ENCODE data around the gene ATP2A3. TPM values are rescaled to one million over a fixed set of nuclear protein-coding genes. Genes with fewer than 3 reads are reported as not detected.

ATP2A3 gene
- total RNA-seq, 4 donors from 2014 or later = 0.89 to 1.4 (median 0.98) TPM

DNA sequence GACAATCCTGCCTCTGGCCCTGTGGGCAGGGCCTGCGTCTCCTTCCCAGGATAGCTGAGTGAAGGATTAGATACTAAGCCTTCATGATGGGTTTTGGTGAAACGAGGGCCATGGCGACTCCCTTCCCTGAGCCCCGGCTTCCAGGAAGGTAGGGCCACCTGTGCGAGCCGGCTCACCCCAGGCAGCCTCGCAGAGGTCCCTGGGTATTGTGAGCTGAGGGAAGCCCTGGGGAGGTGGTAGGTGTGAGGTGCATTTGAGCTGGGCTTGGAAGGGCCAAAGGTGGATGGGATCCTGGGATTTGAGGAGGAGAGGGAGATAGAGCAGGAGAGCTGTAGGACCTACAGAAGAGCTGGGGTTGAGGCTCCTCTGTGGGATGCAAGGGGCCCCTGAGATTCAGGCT, 41.5 kb downstream of the ATP2A3 start:
- in situ Hi-C loops (cut with MboI; ENCODE audit: low sequenced_read_pairs in 4 of 4) = no loop called here
- TF ChIP-seq, protein P1, sequence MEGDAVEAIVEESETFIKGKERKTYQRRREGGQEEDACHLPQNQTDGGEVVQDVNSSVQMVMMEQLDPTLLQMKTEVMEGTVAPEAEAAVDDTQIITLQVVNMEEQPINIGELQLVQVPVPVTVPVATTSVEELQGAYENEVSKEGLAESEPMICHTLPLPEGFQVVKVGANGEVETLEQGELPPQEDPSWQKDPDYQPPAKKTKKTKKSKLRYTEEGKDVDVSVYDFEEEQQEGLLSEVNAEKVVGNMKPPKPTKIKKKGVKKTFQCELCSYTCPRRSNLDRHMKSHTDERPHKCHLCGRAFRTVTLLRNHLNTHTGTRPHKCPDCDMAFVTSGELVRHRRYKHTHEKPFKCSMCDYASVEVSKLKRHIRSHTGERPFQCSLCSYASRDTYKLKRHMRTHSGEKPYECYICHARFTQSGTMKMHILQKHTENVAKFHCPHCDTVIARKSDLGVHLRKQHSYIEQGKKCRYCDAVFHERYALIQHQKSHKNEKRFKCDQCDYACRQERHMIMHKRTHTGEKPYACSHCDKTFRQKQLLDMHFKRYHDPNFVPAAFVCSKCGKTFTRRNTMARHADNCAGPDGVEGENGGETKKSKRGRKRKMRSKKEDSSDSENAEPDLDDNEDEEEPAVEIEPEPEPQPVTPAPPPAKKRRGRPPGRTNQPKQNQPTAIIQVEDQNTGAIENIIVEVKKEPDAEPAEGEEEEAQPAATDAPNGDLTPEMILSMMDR (IDR thresholded peaks at IDR 0.05 in 4 of 5, conservative IDR thresholded peaks at IDR 0.05 in 1 of 5) = no peak
- no peak for TF ChIP-seq POLR2A (IDR thresholded peaks at IDR 0.05)
- H3K9me3 ChIP-seq = no peaks in the 10 kb centered on the region
- ATAC-seq = no peak
- no peaks in the 10 kb centered on the region for H3K36me3 ChIP-seq
- no peaks in the 10 kb centered on the region for H3K27me3 ChIP-seq
- no peak for DNase-seq
- intact Hi-C loops (cut with DNase I; ENCODE audit: low total_unique reads) = no loop called here
- no peak overlapping the region for H3K4me3 ChIP-seq
- no peaks in the 10 kb centered on the region for H3K4me1 ChIP-seq
- no peak overlapping the region for H3K27ac ChIP-seq

DNA sequence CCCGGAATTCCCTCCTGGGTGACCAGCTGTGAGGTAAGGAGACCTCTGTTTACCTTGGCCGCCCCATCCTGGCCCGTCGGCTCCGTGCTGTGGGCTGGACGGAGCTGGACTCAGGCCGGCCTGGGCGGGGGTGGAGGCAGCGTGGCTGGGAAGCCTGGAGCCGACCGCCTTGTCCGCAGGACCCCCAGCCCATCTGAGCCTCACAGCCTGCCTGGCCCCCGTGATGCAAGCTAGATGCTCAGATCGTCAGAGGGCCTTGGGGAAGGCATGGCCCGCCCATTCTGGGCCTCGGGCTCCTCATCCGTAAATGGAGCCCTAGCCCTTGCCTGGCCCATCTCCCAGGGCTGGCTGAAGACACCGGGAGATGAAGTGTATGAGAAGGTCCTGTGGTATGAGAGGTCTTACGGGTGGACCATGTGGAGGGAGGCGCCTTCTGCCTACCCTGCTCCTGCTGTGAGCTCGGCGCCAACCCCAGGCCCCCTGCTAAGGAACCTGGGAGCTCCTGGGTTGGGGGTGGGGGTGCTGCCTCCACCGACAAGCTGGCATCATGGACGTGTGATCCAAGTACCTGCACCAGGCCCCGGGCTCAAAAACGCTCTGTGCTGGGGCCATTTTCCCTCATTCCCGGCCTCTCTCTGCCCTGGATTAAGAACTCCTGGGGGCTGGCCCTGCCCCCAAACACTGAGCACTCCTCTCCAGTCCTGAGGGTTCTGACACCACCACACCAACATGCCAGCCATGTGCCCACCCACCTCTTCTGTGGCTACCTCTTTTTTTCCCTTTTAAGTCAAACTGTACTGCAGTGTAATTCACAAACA, 42.5 kb downstream of the ATP2A3 start:
- no peaks in the 10 kb centered on the region for H3K36me3 ChIP-seq
- ATAC-seq = no peak
- H3K27ac ChIP-seq = no peak overlapping the region
- no peak for TF ChIP-seq POLR2A (IDR thresholded peaks at IDR 0.05)
- TF ChIP-seq, protein P1 (IDR thresholded peaks at IDR 0.05 in 4 of 5, conservative IDR thresholded peaks at IDR 0.05 in 1 of 5) = no peak
- DNase-seq = no peak
- H3K27me3 ChIP-seq = no peaks in the 10 kb centered on the region
- in situ Hi-C loops (cut with MboI; ENCODE audit: low sequenced_read_pairs in 4 of 4) = no loop called here
- peaks cover 0 to 4% of the 10 kb centered on the region in 2 donors for H3K4me1 ChIP-seq
- H3K4me3 ChIP-seq = no peak overlapping the region
- H3K9me3 ChIP-seq = no peaks in the 10 kb centered on the region
- intact Hi-C loops (cut with DNase I; ENCODE audit: low total_unique reads) = no loop called here

DNA sequence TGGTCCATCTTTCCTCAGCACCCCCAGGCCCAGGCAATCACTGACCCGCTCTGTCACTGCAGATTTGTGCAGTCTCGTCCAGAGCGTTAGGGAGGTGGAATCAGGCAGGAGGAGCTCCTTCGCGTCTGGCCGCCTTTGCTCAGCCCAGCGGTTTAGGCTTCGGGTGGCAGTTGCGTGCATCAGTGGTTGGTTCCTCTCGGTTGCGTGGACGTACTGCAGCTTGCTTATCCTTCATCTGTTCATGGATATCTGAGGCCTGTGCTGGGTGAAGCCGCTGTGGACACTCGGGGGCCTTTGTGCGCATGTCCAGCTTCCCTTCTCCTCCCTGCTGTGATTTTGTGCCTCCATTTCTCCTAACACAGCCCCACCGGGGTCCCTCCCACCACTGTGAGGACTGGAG, 43.2 kb downstream of the ATP2A3 start:
- no peak overlapping the region for H3K27ac ChIP-seq
- H3K9me3 ChIP-seq = no peaks in the 10 kb centered on the region
- DNase-seq (no peak), ATAC-seq (no peak)
- no peaks in the 10 kb centered on the region for H3K27me3 ChIP-seq
- H3K4me1 ChIP-seq = peaks cover 0 to 4% of the 10 kb centered on the region in 2 donors
- H3K36me3 ChIP-seq = no peaks in the 10 kb centered on the region
- intact Hi-C loops (cut with DNase I; ENCODE audit: low total_unique reads) (no loop called here), in situ Hi-C loops (cut with MboI; ENCODE audit: low sequenced_read_pairs in 4 of 4) (no loop called here)
- TF ChIP-seq, protein P1 (IDR thresholded peaks at IDR 0.05 in 4 of 5, conservative IDR thresholded peaks at IDR 0.05 in 1 of 5) = no peak
- TF ChIP-seq POLR2A (IDR thresholded peaks at IDR 0.05) = no peak
- H3K4me3 ChIP-seq = no peak overlapping the region

DNA sequence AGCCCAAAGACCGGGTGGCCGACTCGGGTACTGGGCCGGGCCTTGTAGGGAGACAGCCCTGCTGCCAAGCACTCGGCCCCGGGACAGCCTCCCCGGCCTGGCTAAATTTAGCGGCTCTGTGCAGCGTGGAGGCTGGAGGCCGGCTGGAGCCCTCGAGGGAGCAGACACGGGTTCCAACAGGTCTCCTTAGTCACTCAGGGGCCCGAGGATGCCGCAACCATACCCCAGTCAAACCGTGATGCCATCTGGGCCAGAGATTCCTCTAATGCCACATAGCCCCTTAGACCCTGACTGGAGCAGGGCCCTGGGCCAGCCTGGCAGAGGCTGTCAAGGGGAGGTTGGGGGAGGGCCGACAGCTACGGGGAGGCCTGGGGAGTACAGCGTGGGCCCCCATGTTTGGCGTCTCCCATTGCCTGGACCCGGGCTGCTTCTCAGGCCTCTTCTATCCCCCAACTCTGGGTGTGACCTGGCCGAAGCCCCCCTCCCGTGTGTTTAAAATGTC, 45.1 kb downstream of the ATP2A3 start:
- in situ Hi-C loops (cut with MboI; ENCODE audit: low sequenced_read_pairs in 4 of 4) = loop anchor here in 3 of 4 donors (10.0 kb wide), 2 partner anchors 54 to 86 kb away; no protein-coding TSS in a partner anchor
- Histone ChIP-seq H3K4me1 (peaks cover 0 to 4% of the 10 kb centered on the region in 2 donors), H3K4me3 (no peak overlapping the region), H3K27ac (peak overlapping the region in 3 of 4 donors; percentile 42 to 59 (median 51)), H3K9me3 (no peaks in the 10 kb centered on the region), H3K36me3 (no peaks in the 10 kb centered on the region), H3K27me3 (no peaks in the 10 kb centered on the region)
- no peak for ATAC-seq
- DNase-seq = no peak
- intact Hi-C loops (cut with DNase I; ENCODE audit: low total_unique reads) = loop anchor here (5.0 kb wide), 1 partner anchor 1033 kb away; the partner anchor contains the start of gene ENO3
- TF ChIP-seq POLR2A (IDR thresholded peaks at IDR 0.05) = no peak
- TF ChIP-seq, protein P1 (IDR thresholded peaks at IDR 0.05 in 4 of 5, conservative IDR thresholded peaks at IDR 0.05 in 1 of 5) = no peak

All from gastrocnemius medialis (tissue), 4 donors.